Measurements from ENCODE around the gene NAT16. TPM values are rescaled to one million over a fixed set of nuclear protein-coding genes. Genes with fewer than 3 reads are reported as not detected.

NAT16 gene
- total and polyA plus RNA-seq, 2 of the 4 experiments (the other 2 are of a cell fraction) = 0.05 TPM; not detected in 1

DNA sequence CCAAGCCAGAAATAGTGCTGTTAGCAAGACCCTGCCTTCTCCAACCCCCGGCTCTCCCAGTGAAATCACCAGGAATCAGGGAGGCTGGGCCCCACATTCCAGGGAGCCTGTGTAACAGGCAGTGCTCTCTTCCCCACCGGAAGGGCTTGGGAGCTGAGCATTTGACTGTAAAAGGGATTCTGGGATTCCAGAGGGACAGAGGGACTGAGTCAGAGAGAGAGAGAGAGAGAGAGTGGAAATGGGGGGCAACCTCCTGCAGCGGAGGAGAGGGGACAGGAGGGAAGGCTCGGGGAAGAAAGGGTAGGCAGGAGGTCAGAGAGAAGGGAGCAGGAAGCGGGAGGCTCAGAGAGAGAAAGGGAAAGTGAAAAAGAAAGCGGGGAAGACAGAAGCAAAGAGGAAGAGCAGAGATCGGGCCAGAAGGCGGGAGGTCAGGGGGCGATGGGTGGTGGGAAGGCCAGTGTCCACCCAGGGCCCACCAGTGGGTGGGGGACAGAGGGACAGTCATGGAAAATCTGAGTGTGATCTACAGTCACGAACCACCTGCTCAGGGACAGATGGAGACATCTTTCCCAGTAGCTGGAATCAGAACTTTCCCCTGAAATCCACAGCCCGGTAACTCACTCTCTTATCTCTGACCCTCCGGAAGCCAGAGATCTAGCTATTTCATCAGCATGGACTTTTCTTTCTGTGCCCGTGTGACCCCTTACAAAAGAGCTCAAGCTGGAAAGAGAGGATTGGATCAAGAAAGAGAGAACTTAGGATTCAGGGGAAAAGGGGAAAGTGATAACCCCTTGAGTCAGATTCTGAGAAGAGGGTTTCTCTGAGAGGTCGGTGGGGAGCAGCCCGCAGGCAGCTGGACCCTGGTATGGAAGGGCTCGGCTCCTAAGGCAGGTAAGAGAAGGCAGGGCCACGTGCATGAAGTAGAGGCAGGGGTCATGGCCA is 57.8 kb downstream of the NAT16 start:
- Histone ChIP-seq H3K27me3 (ENCODE audit: control insufficient read depth, insufficient read depth, low read length) (no peaks in the 10 kb centered on the region), H2AK5ac (ENCODE audit: low read depth, low read length) (peak overlapping the region; percentile 98), H3K9me3 (ENCODE audit: control insufficient read depth, insufficient read depth, low read length) (no peaks in the 10 kb centered on the region), H2BK5ac (ENCODE audit: low read depth, low read length, poor library complexity, severe bottlenecking) (peak overlapping the region; percentile 96), H3K4me2 (ENCODE audit: low read depth, low read length) (peak overlapping the region; percentile 68), H3K4me1 (ENCODE audit: control insufficient read depth, insufficient read depth, low read length) (peaks cover 25% of the 10 kb centered on the region), H4K5ac (ENCODE audit: low read depth, low read length) (peak overlapping the region; percentile 83), H2BK120ac (ENCODE audit: low read depth, low read length) (peak overlapping the region; percentile 94), H3K14ac (replicated peaks; ENCODE audit: low read depth, low read length) (peak overlapping the region; percentile 99), H3K4ac (ENCODE audit: low read depth, low read length) (peak overlapping the region; percentile 97), H3K9me1 (ENCODE audit: insufficient read depth, low read length) (peaks cover 29% of the 10 kb centered on the region), H3K79me1 (ENCODE audit: low read depth in 1 of 2, low read length in 2 of 2) (peaks cover 4 to 48% of the 10 kb centered on the region in 2 experiments; a peak in 2 of 4 replicates), H3K23ac (ENCODE audit: low read depth, low read length) (peak overlapping the region; percentile 97), H3K27ac (ENCODE audit: insufficient read depth, low read length) (peak overlapping the region; percentile 93), H3K9ac (ENCODE audit: low read depth, low read length) (peak overlapping the region; percentile 75), H4K91ac (ENCODE audit: insufficient read depth, low read depth, low read length) (peak overlapping the region; percentile 96), H4K8ac (ENCODE audit: low read depth in 2 of 2, low read length in 2 of 2) (peak overlapping the region; percentile 73 to 98), H3K36me3 (ENCODE audit: control insufficient read depth, insufficient read depth, low read length) (no peaks in the 10 kb centered on the region; the same call in 1 of the 2 replicates), H2BK20ac (ENCODE audit: low read depth, low read length) (peak overlapping the region; percentile 97), H3K56ac (ENCODE audit: extremely low read depth, insufficient read depth, low read length) (peak overlapping the region; percentile 96), H3K18ac (ENCODE audit: low read depth, low read length) (peak overlapping the region; percentile 72), H2AK9ac (replicated peaks; ENCODE audit: low read depth, low read length, poor library complexity) (peak overlapping the region; percentile 78), H3K4me3 (ENCODE audit: insufficient read depth, low read depth, low read length) (peak overlapping the region; percentile 19), H2BK15ac (ENCODE audit: low read depth, low read length) (peak overlapping the region; percentile 98), H2AFZ (replicated peaks; ENCODE audit: low read length, poor library complexity) (peak overlapping the region; percentile 74), H4K20me1 (ENCODE audit: insufficient read depth, low read length) (peaks cover 3% of the 10 kb centered on the region; the same call in 1 of the 2 replicates)
- POLR2A ChIA-PET (ENCODE audit: unreplicated experiment) = interaction anchor here (0.6 to 1.2 kb wide), 5 partner anchors 11 to 510 kb away, joined by 3 to 7 read pairs (median 4); partner anchors contain the start of gene TRIM56
- in situ Hi-C loops (cut with MboI; ENCODE audit: low sequenced_read_pairs) (loop anchor here (25.0 kb wide), 1 partner anchor 685 kb away; the partner anchor contains the start of genes MEPCE, PPP1R35 and ZCWPW1), intact Hi-C loops (cut with micrococcal nuclease) (loop anchor here (1.0 kb wide), 1 partner anchor 22 kb away; no protein-coding TSS in a partner anchor), dilution Hi-C loops (cut with HindIII; ENCODE audit: low sequenced_read_pairs, unreplicated experiment) (no loop called here)
- BruUV-seq (replicated peaks) = no TSS peak
- 46% methylated on average over 4 of the region's 17 CpGs; no CpG with 5 or more reads in 1 of the 2 experiments for WGBS, 2 experiments (ENCODE audit: extremely low coverage in 2 of 2, insufficient read length in 1 of 2)
- CTCF ChIA-PET = interaction anchor here (0.9 to 1.5 kb wide), 3 partner anchors 21 to 45 kb away, joined by 3 read pairs; no protein-coding TSS in a partner anchor
- ATAC-seq (ENCODE audit: low read depth) (peak; percentile 64), DNase-seq (peak; percentile 99)
- TF ChIP-seq, protein P1, sequence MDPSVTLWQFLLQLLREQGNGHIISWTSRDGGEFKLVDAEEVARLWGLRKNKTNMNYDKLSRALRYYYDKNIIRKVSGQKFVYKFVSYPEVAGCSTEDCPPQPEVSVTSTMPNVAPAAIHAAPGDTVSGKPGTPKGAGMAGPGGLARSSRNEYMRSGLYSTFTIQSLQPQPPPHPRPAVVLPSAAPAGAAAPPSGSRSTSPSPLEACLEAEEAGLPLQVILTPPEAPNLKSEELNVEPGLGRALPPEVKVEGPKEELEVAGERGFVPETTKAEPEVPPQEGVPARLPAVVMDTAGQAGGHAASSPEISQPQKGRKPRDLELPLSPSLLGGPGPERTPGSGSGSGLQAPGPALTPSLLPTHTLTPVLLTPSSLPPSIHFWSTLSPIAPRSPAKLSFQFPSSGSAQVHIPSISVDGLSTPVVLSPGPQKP (IDR thresholded peaks at IDR 0.05; ENCODE audit: borderline replicate concordance, low read depth, low read length) = no peak; the same call in 1 of the 2 replicates
- TF ChIP-seq FOS (IDR thresholded peaks at IDR 0.05; ENCODE audit: low read depth, low read length) = peak; percentile 90
- no peak for TF ChIP-seq SMC3 (IDR thresholded peaks at IDR 0.05; ENCODE audit: low read depth, low read length)
- peak; percentile 7 for TF ChIP-seq RAD21 (IDR thresholded peaks at IDR 0.05; ENCODE audit: low read length)
- TF ChIP-seq MAZ (IDR thresholded peaks at IDR 0.05; ENCODE audit: borderline replicate concordance, low read depth, low read length) = peak; percentile 97
- TF ChIP-seq CEBPB (IDR thresholded peaks at IDR 0.05; ENCODE audit: low read depth, low read length) = peak; percentile 80
- TF ChIP-seq BHLHE40 (IDR thresholded peaks at IDR 0.05; ENCODE audit: low read depth, low read length) = no peak
- TF ChIP-seq RFX5 (IDR thresholded peaks at IDR 0.05; ENCODE audit: low read depth, low read length) = no peak
- TF ChIP-seq NFE2L2 (IDR thresholded peaks at IDR 0.05; ENCODE audit: low read depth, low read length) = peak; percentile 50; the same call in 1 of the 2 replicates
- TF ChIP-seq, protein P2, sequence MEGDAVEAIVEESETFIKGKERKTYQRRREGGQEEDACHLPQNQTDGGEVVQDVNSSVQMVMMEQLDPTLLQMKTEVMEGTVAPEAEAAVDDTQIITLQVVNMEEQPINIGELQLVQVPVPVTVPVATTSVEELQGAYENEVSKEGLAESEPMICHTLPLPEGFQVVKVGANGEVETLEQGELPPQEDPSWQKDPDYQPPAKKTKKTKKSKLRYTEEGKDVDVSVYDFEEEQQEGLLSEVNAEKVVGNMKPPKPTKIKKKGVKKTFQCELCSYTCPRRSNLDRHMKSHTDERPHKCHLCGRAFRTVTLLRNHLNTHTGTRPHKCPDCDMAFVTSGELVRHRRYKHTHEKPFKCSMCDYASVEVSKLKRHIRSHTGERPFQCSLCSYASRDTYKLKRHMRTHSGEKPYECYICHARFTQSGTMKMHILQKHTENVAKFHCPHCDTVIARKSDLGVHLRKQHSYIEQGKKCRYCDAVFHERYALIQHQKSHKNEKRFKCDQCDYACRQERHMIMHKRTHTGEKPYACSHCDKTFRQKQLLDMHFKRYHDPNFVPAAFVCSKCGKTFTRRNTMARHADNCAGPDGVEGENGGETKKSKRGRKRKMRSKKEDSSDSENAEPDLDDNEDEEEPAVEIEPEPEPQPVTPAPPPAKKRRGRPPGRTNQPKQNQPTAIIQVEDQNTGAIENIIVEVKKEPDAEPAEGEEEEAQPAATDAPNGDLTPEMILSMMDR (conservative IDR thresholded peaks at IDR 0.05; ENCODE audit: low read depth, low read length) = no peak
- TF ChIP-seq POLR2A (IDR thresholded peaks at IDR 0.05; ENCODE audit: low read depth, low read length) = peak; percentile 84
- no peak for TF ChIP-seq MXI1 (IDR thresholded peaks at IDR 0.05; ENCODE audit: borderline replicate concordance, low read depth, low read length)
- peak; percentile 53; the same call in 1 of the 2 replicates for TF ChIP-seq CHD1 (IDR thresholded peaks at IDR 0.05; ENCODE audit: low read depth, low read length)
- TF ChIP-seq MAFK (IDR thresholded peaks at IDR 0.05; ENCODE audit: low read depth, low read length) = peak; percentile 33; the same call in 1 of the 2 replicates
